Upper lobe of right lung (tissue), 1 donor: ENCODE data around the gene KRTAP10-4. TPM values are rescaled to one million over a fixed set of nuclear protein-coding genes. Genes with fewer than 3 reads are reported as not detected.
"Not testable (repeated sequence)": the region's sequence is repeated elsewhere in the genome, so short reads cannot be mapped to it uniquely, and the experiment has no call there.

Source experiments
- ATAC-seq: fragments of 200-7000 bp; cut with Tn5 transposase; one replicate; pipeline ENCODE4 v1.9.1; 2020; ENCODE audit warnings: mild to moderate bottlenecking, moderate library complexity
- DNase-seq: peaks from one replicate; pipeline ENCODE4 v3.0.0-alpha.2; 2020
- H3K27ac ChIP-seq: fragments of 200-600 bp; one replicate; pipeline ENCODE4 v1.8.0; 2022
- H3K27me3 ChIP-seq: fragments of 200-600 bp; one replicate; pipeline ENCODE4 v1.8.0; 2022; ENCODE audit warnings: mild to moderate bottlenecking
- H3K36me3 ChIP-seq: fragments of 200-600 bp; one replicate; pipeline ENCODE4 v1.8.0; 2022
- H3K4me1 ChIP-seq: fragments of 200-600 bp; one replicate; pipeline ENCODE4 v1.8.0; 2022
- H3K4me3 ChIP-seq: fragments of 200-600 bp; one replicate; pipeline ENCODE4 v1.8.0; 2022; ENCODE audit warnings: mild to moderate bottlenecking
- H3K9me3 ChIP-seq: fragments of 200-600 bp; one replicate; pipeline ENCODE4 v1.8.0; 2022
- intact Hi-C: fragments of 100-400 bp; cut with DNase I; formaldehyde crosslinking; loops from one replicate; pipeline ENCODE4 v1.11.0; 2022
- total RNA-seq: library from RNA; stranded (reverse); fragmentation: NEBNext Ultra II Directional; extraction: Animal tissue kit (Norgen Biotek cat#: 25700); gene quantifications from one replicate; pipeline ENCODE4 v1.2.1, GENCODE V29; 2021
- TF ChIP-seq, protein P1 (sequence below): fragments of 200-600 bp; IDR thresholded peaks from one replicate; pipeline ENCODE4 v1.8.0; 2022; ENCODE audit warnings: antibody characterized with exemption
- donor health status: DM: no; HTN: yes; CAD: no; lungs with severe emphysema.

The KRTAP10-4 gene
- total RNA-seq, 1 donor from 2014 or later, result not detected

DNA sequence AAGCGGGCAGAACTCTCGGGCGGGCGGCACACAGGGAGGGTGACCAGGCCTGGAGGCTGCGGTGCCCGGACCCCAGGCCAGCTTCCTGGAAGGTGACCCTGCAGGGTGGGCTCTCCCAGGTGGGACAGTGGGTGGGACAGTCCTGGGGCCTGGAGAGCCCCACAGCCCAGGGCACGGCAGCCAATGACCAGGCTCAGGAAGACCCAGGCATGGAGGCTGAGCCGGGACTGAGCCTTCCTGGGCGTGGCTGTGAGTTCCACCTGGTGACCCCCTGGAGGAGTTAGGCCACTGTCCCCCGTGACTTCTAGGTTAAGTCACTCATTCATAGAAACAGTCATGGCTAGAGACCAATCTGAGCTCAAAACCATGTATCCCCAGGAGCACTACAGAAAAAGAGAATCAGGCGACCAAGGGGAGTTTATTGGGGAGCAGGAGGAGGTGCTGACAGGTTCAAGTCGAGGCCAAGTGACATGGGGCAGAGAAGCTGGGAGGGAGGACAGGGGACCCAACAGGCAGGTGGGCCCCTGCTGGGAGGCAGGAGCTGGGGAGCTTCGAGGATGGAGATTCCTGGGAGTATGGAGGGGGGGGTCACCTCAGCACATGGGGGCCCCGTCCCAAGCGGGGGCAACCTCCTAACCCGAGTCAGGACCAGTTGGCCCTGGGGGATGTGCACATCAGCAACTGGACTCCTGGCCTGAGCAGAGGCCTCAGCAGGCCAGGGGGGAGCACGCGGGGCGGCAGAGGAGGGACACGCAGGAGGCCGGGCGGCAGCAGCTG, 5.7 kb downstream of the KRTAP10-4 start:
- DNase-seq, result peak; percentile 50
- Histone ChIP-seq H3K27me3 (no peaks in the 10 kb centered on the region), H3K27ac (no peak overlapping the region), H3K4me3 (no peak overlapping the region), H3K4me1 (no peaks in the 10 kb centered on the region), H3K36me3 (no peaks in the 10 kb centered on the region), H3K9me3 (peaks cover 8% of the 10 kb centered on the region)
- TF ChIP-seq, protein P1, sequence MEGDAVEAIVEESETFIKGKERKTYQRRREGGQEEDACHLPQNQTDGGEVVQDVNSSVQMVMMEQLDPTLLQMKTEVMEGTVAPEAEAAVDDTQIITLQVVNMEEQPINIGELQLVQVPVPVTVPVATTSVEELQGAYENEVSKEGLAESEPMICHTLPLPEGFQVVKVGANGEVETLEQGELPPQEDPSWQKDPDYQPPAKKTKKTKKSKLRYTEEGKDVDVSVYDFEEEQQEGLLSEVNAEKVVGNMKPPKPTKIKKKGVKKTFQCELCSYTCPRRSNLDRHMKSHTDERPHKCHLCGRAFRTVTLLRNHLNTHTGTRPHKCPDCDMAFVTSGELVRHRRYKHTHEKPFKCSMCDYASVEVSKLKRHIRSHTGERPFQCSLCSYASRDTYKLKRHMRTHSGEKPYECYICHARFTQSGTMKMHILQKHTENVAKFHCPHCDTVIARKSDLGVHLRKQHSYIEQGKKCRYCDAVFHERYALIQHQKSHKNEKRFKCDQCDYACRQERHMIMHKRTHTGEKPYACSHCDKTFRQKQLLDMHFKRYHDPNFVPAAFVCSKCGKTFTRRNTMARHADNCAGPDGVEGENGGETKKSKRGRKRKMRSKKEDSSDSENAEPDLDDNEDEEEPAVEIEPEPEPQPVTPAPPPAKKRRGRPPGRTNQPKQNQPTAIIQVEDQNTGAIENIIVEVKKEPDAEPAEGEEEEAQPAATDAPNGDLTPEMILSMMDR, result no peak
- intact Hi-C loops, result no loop called here
- peak; percentile 26 for ATAC-seq

- H3K36me3 ChIP-seq, result no peaks in the 10 kb centered on the region
- TF ChIP-seq, protein P1, result no peak
- intact Hi-C loops, result no loop called here
- DNase-seq (peak; percentile 46), ATAC-seq (no peak)
- H3K9me3 ChIP-seq, result peaks cover 8% of the 10 kb centered on the region
- no peak overlapping the region for H3K27ac ChIP-seq
- H3K4me3 ChIP-seq, result no peak overlapping the region
- peaks cover under 1% of the 10 kb centered on the region for H3K27me3 ChIP-seq
- H3K4me1 ChIP-seq, result no peaks in the 10 kb centered on the region
Measured at GRCh38 chr21:44579833-44580144, 6.3 kb downstream of the KRTAP10-4 start.

DNA sequence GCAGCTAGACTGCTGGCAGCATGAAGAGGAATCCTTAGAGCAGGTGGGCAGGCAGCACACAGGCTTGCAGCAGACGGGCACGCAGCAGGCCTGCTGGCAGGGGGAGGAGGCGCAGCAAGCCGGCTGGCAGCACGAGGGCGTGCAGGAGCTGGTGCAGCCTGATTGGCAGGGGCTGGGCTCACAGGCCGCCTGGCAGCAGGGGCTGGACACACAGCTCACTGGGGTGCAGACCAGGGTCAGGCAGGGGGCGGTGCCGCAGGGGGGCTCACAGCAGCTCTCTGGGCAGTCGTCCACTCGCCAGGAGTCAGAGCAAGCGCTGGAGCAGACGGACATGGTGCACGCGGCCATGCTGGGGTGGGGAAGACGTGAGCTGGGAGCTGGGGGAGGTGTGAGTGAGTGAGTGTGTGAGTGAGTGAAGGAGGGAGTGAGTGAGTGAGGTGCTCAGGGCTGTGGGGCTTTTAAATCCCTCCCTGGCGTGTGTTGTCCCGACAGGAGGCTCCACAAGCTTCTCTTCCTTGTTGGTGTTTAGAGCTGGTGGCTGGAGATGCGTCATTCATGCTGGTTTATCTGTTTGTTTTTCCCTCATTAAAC, 6.8 kb downstream of the KRTAP10-4 start, which contains the start of gene KRTAP10-5:
TSS of gene KRTAP10-5 (minus strand) at position 374 of the 591 bp plus-strand sequence. CDS start at position 348, 26 bp downstream.
- H3K27ac ChIP-seq, H3K27me3 ChIP-seq, H3K4me1 ChIP-seq, H3K9me3 ChIP-seq, H3K4me3 ChIP-seq, intact Hi-C loops, ATAC-seq, H3K36me3 ChIP-seq, DNase-seq: not testable (repeated sequence)

- TF ChIP-seq, protein P1, result no peak
- intact Hi-C loops, result no loop called here
Measured at GRCh38 chr21:44581158-44581557, 7.6 kb downstream of the KRTAP10-4 start.

DNA sequence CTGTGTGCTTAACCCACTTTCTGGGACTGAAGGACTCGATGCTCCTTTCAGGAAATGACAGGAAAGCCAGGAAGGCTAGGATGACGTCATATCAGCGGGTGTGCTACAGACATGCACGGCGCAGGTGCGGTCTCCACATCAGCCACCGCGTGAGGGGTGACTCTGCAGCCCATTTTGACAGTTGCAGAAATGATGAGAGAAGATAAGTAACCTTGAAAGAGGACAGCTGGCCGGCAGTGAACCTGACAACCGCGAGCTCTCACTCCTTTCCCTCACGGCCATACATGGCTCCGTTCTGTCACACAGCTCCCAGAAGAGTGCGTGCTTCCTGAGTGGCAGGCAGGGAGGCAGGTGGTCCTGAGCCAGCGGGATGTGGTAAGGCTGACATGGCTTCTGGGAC, 8.5 kb downstream of the KRTAP10-4 start:
- TF ChIP-seq, protein P1, result no peak
- no peaks in the 10 kb centered on the region for H3K4me1 ChIP-seq
- H3K27ac ChIP-seq, result no peak overlapping the region
- H3K9me3 ChIP-seq, result peaks cover 8% of the 10 kb centered on the region
- no peaks in the 10 kb centered on the region for H3K36me3 ChIP-seq
- DNase-seq, result no peak
- no peak for ATAC-seq
- intact Hi-C loops, result no loop called here
- peaks cover 17% of the 10 kb centered on the region for H3K27me3 ChIP-seq
- no peak overlapping the region for H3K4me3 ChIP-seq

More at GRCh38 chr21:44581158-44581557, 7.6 kb downstream of the KRTAP10-4 start:
- DNase-seq (no peak), ATAC-seq (no peak)
- Histone ChIP-seq H3K4me3 (no peak overlapping the region), H3K27me3 (peaks cover 14% of the 10 kb centered on the region), H3K36me3 (no peaks in the 10 kb centered on the region), H3K27ac (no peak overlapping the region), H3K4me1 (no peaks in the 10 kb centered on the region), H3K9me3 (peaks cover 8% of the 10 kb centered on the region)

GRCh38 chr21:44583089-44583799, 9.7 kb downstream of the KRTAP10-4 start:
- H3K27me3 ChIP-seq, result peaks cover 17% of the 10 kb centered on the region
- ATAC-seq (no peak), DNase-seq (no peak)
- no peaks in the 10 kb centered on the region for H3K36me3 ChIP-seq
- no peaks in the 10 kb centered on the region for H3K4me1 ChIP-seq
- TF ChIP-seq, protein P1, result no peak
- intact Hi-C loops, result no loop called here
- H3K27ac ChIP-seq, result no peak overlapping the region
- H3K4me3 ChIP-seq, result no peak overlapping the region
- H3K9me3 ChIP-seq, result peaks cover 8% of the 10 kb centered on the region
